Hepatocyte (in vitro differentiated cells): ENCODE data around the gene MAP2K3. TPM values are rescaled to one million over a fixed set of nuclear protein-coding genes. Genes with fewer than 3 reads are reported as not detected.

Experiments used
- DNase-seq: peaks from one replicate; pipeline ENCODE4 v3.0.0-alpha.2; 2016; ENCODE audit warnings: low spot score
- H2AFZ ChIP-seq: fragments of 200-600 bp; sonication (generic); 2 replicates; pipeline ENCODE4 v1.6.0; 2016; ENCODE audit warnings: antibody characterized with exemption, mild to moderate bottlenecking
- H3K27ac ChIP-seq: fragments of 200-600 bp; sonication (generic); 2 replicates; pipeline ENCODE4 v1.5.1; 2016; ENCODE audit warnings: mild to moderate bottlenecking
- H3K27me3 ChIP-seq: fragments of 200-600 bp; sonication (generic); 2 replicates; pipeline ENCODE4 v1.6.1; 2016
- H3K36me3 ChIP-seq: fragments of 200-600 bp; sonication (generic); replicated peaks from 2 replicates; pipeline ENCODE4 v1.5.1; 2016; ENCODE audit warnings: low read depth; ENCODE audit not compliant: insufficient read depth
- H3K4me1 ChIP-seq: fragments of 200-600 bp; sonication (generic); 2 replicates; pipeline ENCODE4 v1.5.1; 2016; ENCODE audit warnings: mild to moderate bottlenecking, moderate library complexity; ENCODE audit not compliant: insufficient read depth
- H3K4me2 ChIP-seq: fragments of 200-600 bp; sonication (generic); 2 replicates; pipeline ENCODE4 v1.6.0; 2016
- H3K4me3 ChIP-seq: fragments of 200-600 bp; sonication (generic); 2 replicates; pipeline ENCODE4 v1.5.1; 2016; ENCODE audit warnings: mild to moderate bottlenecking
- H3K79me2 ChIP-seq: fragments of 200-600 bp; sonication (generic); 2 replicates; pipeline ENCODE4 v1.6.0; 2017; ENCODE audit warnings: mild to moderate bottlenecking
- H3K9me2 ChIP-seq: fragments of 200-600 bp; sonication (generic); replicated peaks from 2 replicates; pipeline ENCODE4 v1.6.0; 2017; ENCODE audit warnings: mild to moderate bottlenecking; ENCODE audit not compliant: insufficient read depth
- H3K9me3 ChIP-seq: fragments of 200-600 bp; sonication (generic); 2 replicates; pipeline ENCODE4 v1.5.1; 2016; ENCODE audit warnings: low read depth, mild to moderate bottlenecking
- H4K20me1 ChIP-seq: fragments of 200-600 bp; sonication (generic); 2 replicates; pipeline ENCODE4 v1.6.0; 2016; ENCODE audit warnings: mild to moderate bottlenecking; ENCODE audit not compliant: insufficient read depth, poor library complexity, severe bottlenecking
- CTCF ChIP-seq: fragments of 200-600 bp; sonication (generic); IDR thresholded peaks from 2 replicates; pipeline ENCODE4 v1.5.1; 2016; ENCODE audit warnings: antibody characterized with exemption, mild to moderate bottlenecking; ENCODE audit not compliant: poor library complexity
- EZH2 ChIP-seq: fragments of 200-600 bp; sonication (generic); IDR thresholded peaks from 2 replicates; pipeline ENCODE4 v1.6.1; 2016; ENCODE audit warnings: antibody characterized with exemption, mild to moderate bottlenecking, borderline replicate concordance
- EZH2phosphoT487 ChIP-seq: fragments of 200-600 bp; sonication (generic); IDR thresholded peaks from one replicate; pipeline ENCODE4 v1.6.1; 2018; ENCODE audit warnings: antibody characterized with exemption, mild to moderate bottlenecking, low read depth, moderate library complexity; ENCODE audit not compliant: unreplicated experiment, severe bottlenecking
- WGBS: methylation state at CpG from one replicate; pipeline ENCODE4 v1.1.6; 2016; ENCODE audit warnings: low lambda C conversion rate; ENCODE audit errors: missing lambda C conversion rate; 5-methylcytosine and 5-hydroxymethylcytosine counted together
- polyA plus RNA-seq: library from polyadenylated mRNA; unstranded; fragments of >200 nt; fragmentation: Nextera tagmentation; extraction: Ambion mirVana; gene quantifications from 2 replicates; pipeline ENCODE4 v1.2.1, GENCODE V29; 2016
- total RNA-seq: library from RNA; depleted of rRNA; stranded (reverse); fragments of >200 nt; gene quantifications from 2 replicates; pipeline ENCODE4 v1.2.3, GENCODE V29; 2014

Gene MAP2K3
- total and polyA plus RNA-seq, 2 experiments from 2014 or later, result 21.8 to 62.4 TPM

- Histone ChIP-seq H3K36me3 (no peaks in the 10 kb centered on the region), H3K27me3 (no peaks in the 10 kb centered on the region), H4K20me1 (no peaks in the 10 kb centered on the region), H3K79me2 (no peaks in the 10 kb centered on the region), H3K27ac (no peak overlapping the region), H3K4me2 (no peak overlapping the region), H3K4me3 (no peak overlapping the region), H3K9me3 (no peaks in the 10 kb centered on the region), H2AFZ (no peak overlapping the region), H3K4me1 (peaks cover 6% of the 10 kb centered on the region), H3K9me2 (no peaks in the 10 kb centered on the region)
- no peak for TF ChIP-seq EZH2
- TF ChIP-seq EZH2phosphoT487, result no peak
- TF ChIP-seq CTCF, result no peak
- WGBS, result 88% methylated on average over 8 of the region's 8 CpGs
- no peak for DNase-seq
These were observed 5.9 kb upstream of the MAP2K3 start for GRCh38 chr17:21278450-21279197.

- H3K79me2 ChIP-seq, result no peaks in the 10 kb centered on the region
- H3K27me3 ChIP-seq, result no peaks in the 10 kb centered on the region
- peaks cover 6% of the 10 kb centered on the region for H3K4me1 ChIP-seq
- H3K9me3 ChIP-seq, result no peaks in the 10 kb centered on the region
- no peak overlapping the region for H3K4me3 ChIP-seq
- H3K36me3 ChIP-seq, result no peaks in the 10 kb centered on the region
- WGBS, result 92% methylated on average over 6 of the region's 6 CpGs
- DNase-seq, result no peak
- no peaks in the 10 kb centered on the region for H3K9me2 ChIP-seq
- no peak overlapping the region for H3K27ac ChIP-seq
- H2AFZ ChIP-seq, result no peak overlapping the region
- TF ChIP-seq EZH2phosphoT487, result no peak
- TF ChIP-seq EZH2, result no peak
- no peak for TF ChIP-seq CTCF
- H3K4me2 ChIP-seq, result no peak overlapping the region
- H4K20me1 ChIP-seq, result no peaks in the 10 kb centered on the region
These were observed 5.3 kb upstream of the MAP2K3 start for GRCh38 chr17:21279198-21279535.

GRCh38 chr17:21279582-21279981 is 4.9 kb upstream of the MAP2K3 start:
- DNase-seq, result no peak
- 86% methylated on average over 6 of the region's 6 CpGs for WGBS
- H2AFZ ChIP-seq, result no peak overlapping the region
- no peak overlapping the region for H3K4me2 ChIP-seq
- H3K36me3 ChIP-seq, result no peaks in the 10 kb centered on the region
- no peak overlapping the region for H3K4me3 ChIP-seq
- no peaks in the 10 kb centered on the region for H3K27me3 ChIP-seq
- peaks cover 6% of the 10 kb centered on the region for H3K4me1 ChIP-seq
- H3K27ac ChIP-seq, result no peak overlapping the region
- no peaks in the 10 kb centered on the region for H4K20me1 ChIP-seq
- TF ChIP-seq CTCF (no peak), EZH2 (no peak), EZH2phosphoT487 (no peak)
- no peaks in the 10 kb centered on the region for H3K9me2 ChIP-seq
- H3K9me3 ChIP-seq, result no peaks in the 10 kb centered on the region
- H3K79me2 ChIP-seq, result no peaks in the 10 kb centered on the region
